A549 (cell line): ENCODE measurements around the gene IFT88. TPM values are rescaled to one million over a fixed set of nuclear protein-coding genes. Genes with fewer than 3 reads are reported as not detected.

ENCODE experiments used
- ATAC-seq, 2 experiments: fragments of 200-7000 bp in 1 of 2; fragments of >200 bp in 1 of 2; cut with Nextera tagmentation in 1 of 2; cut with Tn5 transposase in 1 of 2; 3 replicates each; pipeline versions ENCODE4 v1.8.0 to v1.9.1; 2018 to 2020; ENCODE audit warnings: mild to moderate bottlenecking in 1 of 2, moderate library complexity in 1 of 2
- CTCF ChIA-PET: fragments of 300-600 bp; sonication (Branson Sonifier 250); formaldehyde crosslinking; extraction: SDS; loops from one replicate; lab custom pipeline; 2021; ENCODE audit warnings: antibody characterized with exemption, inconsistent platforms; lab: Yijun Ruan, JAX
- POLR2A ChIA-PET: fragments of 350-600 bp; formaldehyde crosslinking; extraction: SDS; loops from one replicate; lab custom pipeline; 2021; ENCODE audit warnings: antibody characterized with exemption, inconsistent platforms; lab: Yijun Ruan, JAX
- DNase-seq, 2 experiments: peaks; one replicate each; pipeline versions ENCODE4 v3.0.0 to v3.0.0-alpha.2; 2011 to 2016; ENCODE audit warnings: low read depth in 1 of 2, low spot score in 1 of 2
- FAIRE-seq: peaks from 2 replicates; lab custom pipeline; 2011; peaks lifted over from hg19 to GRCh38; lab: Jason Lieb, UNC
- H3K27ac ChIP-seq, 2 experiments: fragments of >200 bp; sonication (Bioruptor Twin); formaldehyde crosslinking; 3 replicates each; pipeline ENCODE4 v1.5.1; 2016 to 2017
- H3K4me1 ChIP-seq: fragments of >200 bp; sonication (Bioruptor Twin); formaldehyde crosslinking; 3 replicates; pipeline ENCODE4 v1.6.1; 2016
- H3K4me2 ChIP-seq: fragments of >200 bp; sonication (Bioruptor Twin); formaldehyde crosslinking; 3 replicates; pipeline ENCODE4 v1.6.1; 2016
- H3K4me3 ChIP-seq: fragments of >200 bp; sonication (Bioruptor Twin); formaldehyde crosslinking; 3 replicates; pipeline ENCODE4 v1.5.1; 2016
- H3K9me3 ChIP-seq: fragments of >200 bp; sonication (Bioruptor Twin); formaldehyde crosslinking; 3 replicates; pipeline ENCODE4 v1.6.1; 2016
- CBX8 ChIP-seq: fragments of 200-600 bp; sonication (generic); IDR thresholded peaks from 2 replicates; pipeline ENCODE4 v1.6.1; 2016
- CHD2 ChIP-seq: fragments of 150-350 bp; IDR thresholded peaks from 2 replicates; pipeline ENCODE4 v1.6.1; 2014; ENCODE audit warnings: low read length; ENCODE audit not compliant: partially characterized antibody
- CTCF ChIP-seq: fragments of >200 bp; sonication (Bioruptor Twin); formaldehyde crosslinking; IDR thresholded peaks from 3 replicates; pipeline ENCODE4 v1.5.1; 2016
- EHF ChIP-seq: fragments of 250-450 bp; sonication (Bioruptor Pico); IDR thresholded peaks from 2 replicates; pipeline ENCODE4 v1.5.0; 2020; ENCODE audit warnings: mild to moderate bottlenecking
- FOSB ChIP-seq: fragments of 250-450 bp; sonication (Bioruptor Pico); IDR thresholded peaks from 2 replicates; pipeline ENCODE4 v1.5.0; 2020; ENCODE audit warnings: mild to moderate bottlenecking, moderate library complexity
- HDAC2 ChIP-seq: fragments of 200-600 bp; sonication (generic); IDR thresholded peaks from 2 replicates; pipeline ENCODE4 v1.6.1; 2016
- HOXB5 ChIP-seq: fragments of 250-450 bp; sonication (Bioruptor Pico); IDR thresholded peaks from 2 replicates; pipeline ENCODE4 v1.5.0; 2020; ENCODE audit warnings: mild to moderate bottlenecking, moderate library complexity
- KDM5A ChIP-seq: fragments of 200-600 bp; sonication (generic); IDR thresholded peaks from 2 replicates; pipeline ENCODE4 v1.6.1; 2016; ENCODE audit warnings: antibody characterized with exemption, mild to moderate bottlenecking
- NFE2L2 ChIP-seq: fragments of 150-350 bp; conservative IDR thresholded peaks from 2 replicates; pipeline ENCODE4 v1.6.1; 2014; ENCODE audit warnings: low read length
- NPAS2 ChIP-seq: fragments of 250-450 bp; sonication (Bioruptor Pico); IDR thresholded peaks from 2 replicates; pipeline ENCODE4 v1.8.0; 2022; ENCODE audit warnings: mild to moderate bottlenecking, moderate library complexity, borderline replicate concordance
- NR3C1 ChIP-seq: fragments of >200 bp; sonication (Bioruptor Twin); formaldehyde crosslinking; IDR thresholded peaks from 3 replicates; pipeline ENCODE4 v1.6.1; 2017
- PBX3 ChIP-seq: IDR thresholded peaks from 2 replicates; pipeline ENCODE4 v1.6.1; 2012
- RAD21 ChIP-seq, 2 experiments: fragments of >200 bp in 1 of 2; sonication (Bioruptor Twin) in 1 of 2; formaldehyde crosslinking in 1 of 2; IDR thresholded peaks in 1 of 2; conservative IDR thresholded peaks in 1 of 2; 2 replicates in 1 of 2; 3 replicates in 1 of 2; pipeline ENCODE4 v1.6.1; 2012 to 2018; ENCODE audit warnings: inconsistent platforms in 1 of 2
- RNF2 ChIP-seq: fragments of 200-600 bp; sonication (generic); IDR thresholded peaks from 2 replicates; pipeline ENCODE4 v1.6.1; 2016; ENCODE audit warnings: low read depth, mild to moderate bottlenecking, antibody characterized with exemption, moderate library complexity, borderline replicate concordance
- SMC3 ChIP-seq: fragments of >200 bp; sonication (Bioruptor Twin); formaldehyde crosslinking; IDR thresholded peaks from 3 replicates; pipeline ENCODE4 v1.6.1; 2018; ENCODE audit warnings: inconsistent platforms
- SREBF2 ChIP-seq: fragments of 450-650 bp; IDR thresholded peaks from 2 replicates; pipeline ENCODE4 v1.6.1; 2014; ENCODE audit warnings: mild to moderate bottlenecking, moderate library complexity
- WGBS: methylation state at CpG from one replicate; pipeline ENCODE4 v1.1.6; 2017; ENCODE audit errors: missing lambda C conversion rate; 5-methylcytosine and 5-hydroxymethylcytosine counted together
- polyA plus RNA-seq, 4 experiments: library from polyadenylated mRNA; depleted of rRNA in 3 of 4; stranded (reverse); fragments of >200 nt; fragmentation: RNase III in 1 of 4; extraction: RNeasy Plus Mini Kit Qiagen cat#74134 plus additional on column Dnase treatment in 1 of 4; gene quantifications; 2 replicates in 3 of 4; 3 replicates in 1 of 4; pipeline ENCODE4 v1.2.3, GENCODE V29; 2011 to 2017
- TF ChIP-seq, protein P1 (sequence below): fragments of >200 bp; sonication (Bioruptor Twin); formaldehyde crosslinking; IDR thresholded peaks from 3 replicates; pipeline ENCODE4 v1.6.1; 2016
- TF ChIP-seq, protein P2 (sequence below): fragments of 250-450 bp; sonication (Bioruptor Pico); IDR thresholded peaks from 2 replicates; pipeline ENCODE4 v1.5.0; 2020; ENCODE audit warnings: low read depth, mild to moderate bottlenecking, moderate library complexity
- TF ChIP-seq, protein P3 (sequence below): fragments of 450-650 bp; IDR thresholded peaks from 2 replicates; pipeline ENCODE4 v1.6.1; 2014; ENCODE audit warnings: antibody characterized with exemption
- TF ChIP-seq, protein P4 (sequence below): fragments of 150-350 bp; IDR thresholded peaks from 2 replicates; pipeline ENCODE4 v1.6.1; 2014; ENCODE audit warnings: low read depth, mild to moderate bottlenecking, low read length

IFT88 gene
- polyA plus RNA-seq, 2 of the 4 experiments (the other 2 are of a cell fraction), result 13.2 to 19.1 TPM

GRCh38 chr13:20711301-20712044 is 144.5 kb downstream of the IFT88 start:
- FAIRE-seq (no peak), ATAC-seq (peak in 1 of 2 experiments; percentile 71; a peak in 3 of 6 replicates)
- Histone ChIP-seq H3K4me1 (peaks cover 10% of the 10 kb centered on the region; the same call in 2 of the 3 replicates), H3K27ac (no peak overlapping the region), H3K9me3 (no peaks in the 10 kb centered on the region)
- POLR2A ChIA-PET, result no interaction called here
- CTCF ChIA-PET, result interaction anchor here (0.7 to 6.6 kb wide), 11 partner anchors 10 to 514 kb away, joined by 3 to 36 read pairs (median 3); no protein-coding TSS in a partner anchor
- TF ChIP-seq CTCF (peak; percentile 17; the same call in 2 of the 3 replicates), RAD21 (conservative IDR thresholded peaks at IDR 0.05 in 1 of 2, IDR thresholded peaks at IDR 0.05 in 1 of 2) (no peak)
- TF ChIP-seq, all 56 proteins: peak for 1
- Histone ChIP-seq H3K4me2 (no peak overlapping the region), H3K4me3 (no peak overlapping the region; the same call in 2 of the 3 replicates)
- DNase-seq, result peak; percentile 21 to 22
- 69% methylated on average over 13 of the region's 13 CpGs for WGBS

GRCh38 chr13:20713014-20713376 is 146.0 kb downstream of the IFT88 start:
- CTCF ChIA-PET, result interaction anchor here (0.7 to 6.6 kb wide), 6 partner anchors 10 to 219 kb away, joined by 3 to 36 read pairs (median 3); no protein-coding TSS in a partner anchor
- Histone ChIP-seq H3K4me2 (peak overlapping the region; percentile 76), H3K4me1 (peaks cover 10% of the 10 kb centered on the region; the same call in 2 of the 3 replicates), H3K9me3 (no peaks in the 10 kb centered on the region), H3K4me3 (peak overlapping the region; percentile 44), H3K27ac (peak overlapping the region; percentile 7 to 68; a peak in 2 of 6 replicates)
- FAIRE-seq, result no peak
- 63% methylated on average over 11 of the region's 11 CpGs for WGBS
- ATAC-seq, result no peak
- TF ChIP-seq HOXB5 (CRISPR knock-in tag), result no peak
- TF ChIP-seq, protein P1, sequence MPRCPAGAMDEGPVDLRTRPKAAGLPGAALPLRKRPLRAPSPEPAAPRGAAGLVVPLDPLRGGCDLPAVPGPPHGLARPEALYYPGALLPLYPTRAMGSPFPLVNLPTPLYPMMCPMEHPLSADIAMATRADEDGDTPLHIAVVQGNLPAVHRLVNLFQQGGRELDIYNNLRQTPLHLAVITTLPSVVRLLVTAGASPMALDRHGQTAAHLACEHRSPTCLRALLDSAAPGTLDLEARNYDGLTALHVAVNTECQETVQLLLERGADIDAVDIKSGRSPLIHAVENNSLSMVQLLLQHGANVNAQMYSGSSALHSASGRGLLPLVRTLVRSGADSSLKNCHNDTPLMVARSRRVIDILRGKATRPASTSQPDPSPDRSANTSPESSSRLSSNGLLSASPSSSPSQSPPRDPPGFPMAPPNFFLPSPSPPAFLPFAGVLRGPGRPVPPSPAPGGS, result no peak
- DNase-seq, result no peak
- POLR2A ChIA-PET, result no interaction called here

- DNase-seq (no peak), FAIRE-seq (no peak), ATAC-seq (no peak)
- H3K9me3 ChIP-seq, result no peaks in the 10 kb centered on the region
- H3K27ac ChIP-seq, result no peak overlapping the region
- WGBS, result 61% methylated on average over 11 of the region's 11 CpGs
- ChIA-PET CTCF (interaction anchor here (0.7 to 6.6 kb wide), 9 partner anchors 10 to 220 kb away, joined by 3 to 36 read pairs (median 3); no protein-coding TSS in a partner anchor), POLR2A (no interaction called here)
- H3K4me1 ChIP-seq, result peaks cover 10% of the 10 kb centered on the region; the same call in 2 of the 3 replicates
- no peak overlapping the region for H3K4me2 ChIP-seq
- no peak overlapping the region for H3K4me3 ChIP-seq
- TF ChIP-seq CHD2 (no peak), PBX3 (no peak), SMC3 (no peak)
Observed at GRCh38 chr13:20713751-20714150, 146.8 kb downstream of the IFT88 start.

DNA sequence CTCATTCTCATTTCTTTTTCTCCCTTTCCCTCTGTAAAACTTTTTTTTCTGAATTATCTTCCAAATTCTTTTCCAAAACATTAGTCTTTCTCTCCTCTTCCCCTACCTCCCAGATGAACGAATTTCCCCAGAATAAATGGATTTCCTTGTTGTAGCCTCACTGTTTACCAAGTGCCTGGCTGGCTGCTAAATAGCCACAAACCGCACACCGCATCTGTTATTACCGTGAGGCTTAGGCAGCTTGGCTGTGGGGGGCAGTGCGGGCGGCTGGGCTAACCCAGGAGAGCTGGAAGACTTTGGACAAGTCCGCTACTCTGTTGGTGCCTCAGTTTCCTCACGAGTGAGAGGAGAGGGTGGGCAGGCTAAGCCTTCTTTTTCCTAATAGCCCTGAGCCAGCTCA is 147.2 kb downstream of the IFT88 start:
- no peak overlapping the region for H3K27ac ChIP-seq
- DNase-seq (no peak), FAIRE-seq (no peak), ATAC-seq (no peak)
- peaks cover 8% of the 10 kb centered on the region; the same call in 2 of the 3 replicates for H3K4me1 ChIP-seq
- ChIA-PET CTCF (interaction anchor here (1.2 to 6.6 kb wide), 6 partner anchors 12 to 220 kb away, joined by 3 to 36 read pairs (median 4); no protein-coding TSS in a partner anchor), POLR2A (no interaction called here)
- H3K9me3 ChIP-seq, result no peaks in the 10 kb centered on the region
- H3K4me3 ChIP-seq, result no peak overlapping the region
- 69% methylated on average over 6 of the region's 8 CpGs for WGBS
- TF ChIP-seq EHF (CRISPR knock-in tag), result no peak
- no peak for TF ChIP-seq SREBF2
- TF ChIP-seq, protein P2, sequence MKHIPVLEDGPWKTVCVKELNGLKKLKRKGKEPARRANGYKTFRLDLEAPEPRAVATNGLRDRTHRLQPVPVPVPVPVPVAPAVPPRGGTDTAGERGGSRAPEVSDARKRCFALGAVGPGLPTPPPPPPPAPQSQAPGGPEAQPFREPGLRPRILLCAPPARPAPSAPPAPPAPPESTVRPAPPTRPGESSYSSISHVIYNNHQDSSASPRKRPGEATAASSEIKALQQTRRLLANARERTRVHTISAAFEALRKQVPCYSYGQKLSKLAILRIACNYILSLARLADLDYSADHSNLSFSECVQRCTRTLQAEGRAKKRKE, result no peak
- TF ChIP-seq, protein P3, sequence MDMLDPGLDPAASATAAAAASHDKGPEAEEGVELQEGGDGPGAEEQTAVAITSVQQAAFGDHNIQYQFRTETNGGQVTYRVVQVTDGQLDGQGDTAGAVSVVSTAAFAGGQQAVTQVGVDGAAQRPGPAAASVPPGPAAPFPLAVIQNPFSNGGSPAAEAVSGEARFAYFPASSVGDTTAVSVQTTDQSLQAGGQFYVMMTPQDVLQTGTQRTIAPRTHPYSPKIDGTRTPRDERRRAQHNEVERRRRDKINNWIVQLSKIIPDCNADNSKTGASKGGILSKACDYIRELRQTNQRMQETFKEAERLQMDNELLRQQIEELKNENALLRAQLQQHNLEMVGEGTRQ, result no peak
- TF ChIP-seq, protein P4, sequence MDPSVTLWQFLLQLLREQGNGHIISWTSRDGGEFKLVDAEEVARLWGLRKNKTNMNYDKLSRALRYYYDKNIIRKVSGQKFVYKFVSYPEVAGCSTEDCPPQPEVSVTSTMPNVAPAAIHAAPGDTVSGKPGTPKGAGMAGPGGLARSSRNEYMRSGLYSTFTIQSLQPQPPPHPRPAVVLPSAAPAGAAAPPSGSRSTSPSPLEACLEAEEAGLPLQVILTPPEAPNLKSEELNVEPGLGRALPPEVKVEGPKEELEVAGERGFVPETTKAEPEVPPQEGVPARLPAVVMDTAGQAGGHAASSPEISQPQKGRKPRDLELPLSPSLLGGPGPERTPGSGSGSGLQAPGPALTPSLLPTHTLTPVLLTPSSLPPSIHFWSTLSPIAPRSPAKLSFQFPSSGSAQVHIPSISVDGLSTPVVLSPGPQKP, result no peak
- no peak for TF ChIP-seq CHD2
- no peak for TF ChIP-seq NFE2L2
- TF ChIP-seq HOXB5 (CRISPR knock-in tag), result no peak
- TF ChIP-seq FOSB, result no peak
- no peak for TF ChIP-seq SMC3
- TF ChIP-seq NPAS2, result no peak
- TF ChIP-seq RNF2, result no peak
- no peak for TF ChIP-seq CBX8
- no peak for TF ChIP-seq KDM5A
- no peak for TF ChIP-seq NR3C1
- TF ChIP-seq HDAC2, result no peak
- H3K4me2 ChIP-seq, result no peak overlapping the region
